ENCODE measurements around the gene KRTAP9-4.
"Not testable (repeated sequence)": the region's sequence is repeated elsewhere in the genome, so short reads cannot be mapped to it uniquely, and the experiment has no call there.

KRTAP9-4 gene, protein sequence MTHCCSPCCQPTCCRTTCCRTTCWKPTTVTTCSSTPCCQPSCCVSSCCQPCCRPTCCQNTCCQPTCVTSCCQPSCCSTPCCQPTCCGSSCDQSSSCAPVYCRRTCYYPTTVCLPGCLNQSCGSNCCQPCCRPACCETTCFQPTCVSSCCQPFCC

GRCh38 chr17:41249637-41250240 is at the start of gene KRTAP9-4:
Gene KRTAP9-4 (plus strand): TSS chr17:41249687. CDS start chr17:41249721, 34 bp downstream.
- not testable (repeated sequence) for DNase-seq

GRCh38 chr17:41211845-41212466 is 37.5 kb upstream of the KRTAP9-4 start:
- no peak for DNase-seq

DNA sequence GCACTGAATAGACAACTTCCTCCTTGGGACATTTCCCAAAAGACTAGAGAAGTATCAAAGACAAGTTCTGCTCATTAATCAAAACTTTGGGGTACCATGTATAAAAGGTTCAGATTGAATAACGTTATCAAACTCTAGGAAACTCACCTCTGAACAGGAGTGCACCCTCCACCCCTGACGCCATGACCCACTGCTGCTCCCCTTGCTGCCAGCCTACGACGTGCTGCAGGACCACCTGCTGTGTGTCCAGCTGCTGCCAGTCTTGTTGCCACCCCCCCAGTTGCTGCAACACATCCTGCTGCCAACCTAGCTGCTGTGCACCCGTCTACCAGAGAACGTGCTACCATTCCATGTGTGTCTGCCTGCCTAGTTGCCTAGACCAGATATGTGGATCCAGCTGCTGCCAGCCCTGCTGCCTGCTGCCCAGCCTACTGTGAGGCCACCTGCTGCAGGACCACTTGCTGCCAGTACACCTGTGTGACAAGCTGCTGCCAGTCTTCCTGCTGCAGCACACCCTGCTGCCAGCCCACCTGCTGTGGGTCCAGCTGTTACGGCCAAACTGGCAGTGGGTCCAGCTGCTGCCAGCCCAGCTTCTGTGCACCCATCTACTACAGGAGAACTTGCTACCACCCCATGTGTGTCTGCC is 36.8 kb upstream of the KRTAP9-4 start:
- no peak for DNase-seq

- no peak for DNase-seq
Observed at GRCh38 chr17:41215681-41216080, 33.8 kb upstream of the KRTAP9-4 start.

DNA sequence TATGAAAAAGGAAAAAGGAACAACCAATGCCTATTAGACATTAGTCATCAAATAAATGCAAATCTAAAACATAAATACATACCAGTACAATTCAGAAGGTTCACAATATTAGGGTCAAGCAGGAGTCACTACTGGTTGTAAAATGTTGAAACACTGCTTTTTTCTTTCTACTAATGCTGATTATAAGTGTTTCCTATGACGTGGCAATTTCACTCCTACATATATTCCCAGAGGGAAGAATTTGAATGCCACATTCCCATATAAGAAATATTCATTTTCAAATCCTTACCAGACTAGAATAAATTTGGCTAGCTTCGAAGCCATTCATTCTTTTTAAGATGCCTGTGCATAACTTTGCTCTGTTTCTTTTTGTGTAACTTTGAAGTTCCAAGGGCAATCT is 25.7 kb upstream of the KRTAP9-4 start:
- no peak for DNase-seq

- no peak for DNase-seq
Observed at GRCh38 chr17:41226051-41226450, 23.4 kb upstream of the KRTAP9-4 start.

- DNase-seq, result not testable (repeated sequence)
Observed at GRCh38 chr17:41226598-41227095, 22.8 kb upstream of the KRTAP9-4 start, which contains the start of gene KRTAP9-2. Gene KRTAP9-2 (plus strand): TSS chr17:41226648. CDS start chr17:41226655, 7 bp downstream.

DNA sequence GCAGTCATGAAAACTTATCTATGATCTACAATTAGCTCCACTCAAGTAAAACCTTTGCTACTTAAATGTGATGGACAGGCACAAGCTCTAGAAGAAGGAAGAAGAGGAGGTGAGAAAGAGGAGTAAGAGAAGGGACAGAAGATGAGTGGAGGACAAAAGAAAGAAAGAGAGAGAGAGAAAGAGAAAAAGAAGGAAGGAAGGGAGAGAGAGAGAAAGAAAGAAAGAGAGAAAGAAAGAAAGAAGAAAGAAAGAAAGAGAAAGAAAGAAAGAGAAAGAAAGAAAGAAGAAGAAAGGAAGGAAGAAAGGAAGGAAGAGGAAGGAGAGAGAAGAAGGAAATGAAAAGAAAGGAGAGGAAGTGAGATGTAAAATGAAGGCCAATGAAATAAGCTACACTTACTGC is 19.4 kb upstream of the KRTAP9-4 start:
- no peak for DNase-seq

- DNase-seq, result no peak
Observed at GRCh38 chr17:41231731-41232130, 17.8 kb upstream of the KRTAP9-4 start.

DNA sequence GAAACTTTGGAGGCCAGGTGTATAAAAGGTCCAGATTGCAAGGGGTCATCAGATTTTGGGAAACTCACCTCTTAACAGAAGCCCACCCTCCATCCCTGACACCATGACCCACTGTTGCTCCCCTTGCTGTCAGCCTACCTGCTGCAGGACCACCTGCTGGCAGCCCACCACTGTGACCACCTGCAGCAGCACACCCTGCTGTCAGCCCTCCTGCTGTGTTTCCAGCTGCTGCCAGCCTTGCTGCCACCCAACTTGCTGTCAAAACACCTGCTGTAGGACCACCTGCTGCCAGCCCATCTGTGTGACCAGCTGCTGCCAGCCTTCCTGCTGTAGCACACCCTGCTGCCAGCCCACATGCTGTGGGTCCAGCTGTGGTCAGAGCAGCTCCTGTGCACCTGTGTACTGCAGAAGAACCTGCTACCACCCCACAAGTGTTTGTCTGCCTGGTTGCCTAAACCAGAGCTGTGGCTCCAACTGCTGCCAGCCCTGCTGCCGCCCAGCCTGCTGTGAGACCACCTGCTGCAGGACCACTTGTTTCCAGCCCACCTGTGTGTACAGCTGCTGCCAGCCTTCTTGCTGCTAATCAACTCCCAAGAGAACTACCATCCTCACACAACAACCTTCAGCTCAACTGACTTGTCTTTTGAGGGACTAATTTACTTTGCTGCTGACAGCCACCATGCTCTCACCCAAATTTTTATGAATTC is 16.9 kb upstream of the KRTAP9-4 start, which contains the start of gene KRTAP9-3:
Gene KRTAP9-3, plus strand, starts transcription at position 51 of the 707 bp plus-strand sequence. Its CDS starts 53 bp downstream, at position 104.
- not testable (repeated sequence) for DNase-seq

GRCh38 chr17:41237116-41237515 is 12.4 kb upstream of the KRTAP9-4 start:
- DNase-seq, result not testable (repeated sequence)

- not testable (repeated sequence) for DNase-seq
Observed at GRCh38 chr17:41237949-41238437, 11.5 kb upstream of the KRTAP9-4 start, which contains the start of gene KRTAP9-8. Gene KRTAP9-8 (plus strand): TSS chr17:41237999. CDS start chr17:41238052, 53 bp downstream.

DNA sequence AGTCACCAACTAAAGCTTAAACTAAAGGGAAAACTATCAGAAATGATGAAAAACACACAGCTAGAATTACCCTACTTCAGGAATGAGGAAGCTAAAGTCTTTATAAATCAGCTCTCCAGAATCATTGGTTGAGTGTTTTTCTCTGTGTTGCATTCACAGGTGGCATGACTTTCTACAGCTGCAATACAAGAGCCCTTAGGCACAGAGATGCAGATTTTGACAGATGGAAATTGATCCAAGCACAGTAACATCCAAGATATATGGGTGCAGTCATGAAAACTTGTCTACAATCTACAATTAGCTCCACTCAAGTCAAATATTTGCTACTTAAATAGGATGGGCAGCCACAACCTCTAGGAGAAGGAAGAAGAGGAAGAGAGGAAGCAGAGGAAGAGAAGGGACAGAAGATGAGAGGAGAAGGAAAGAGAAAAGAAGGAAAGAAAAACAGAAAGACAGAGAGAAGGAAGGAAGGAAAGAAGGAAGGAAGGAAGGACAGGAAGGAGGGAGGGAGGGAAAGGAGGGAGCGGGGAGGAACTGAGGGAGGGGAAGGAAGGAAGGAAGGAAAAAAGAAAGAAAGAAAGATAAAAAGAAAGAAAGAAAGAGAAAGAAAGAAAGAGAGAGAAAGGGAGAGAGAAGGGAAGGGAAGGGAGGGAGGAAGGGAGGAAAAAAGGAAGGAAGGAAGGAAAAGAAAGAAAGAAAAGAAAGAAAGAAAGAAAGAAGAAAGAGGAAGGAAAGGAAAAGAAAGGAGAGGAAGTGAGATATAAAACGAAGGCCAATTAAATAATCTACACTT is 2.3 kb upstream of the KRTAP9-4 start:
- not testable (repeated sequence) for DNase-seq

DNA sequence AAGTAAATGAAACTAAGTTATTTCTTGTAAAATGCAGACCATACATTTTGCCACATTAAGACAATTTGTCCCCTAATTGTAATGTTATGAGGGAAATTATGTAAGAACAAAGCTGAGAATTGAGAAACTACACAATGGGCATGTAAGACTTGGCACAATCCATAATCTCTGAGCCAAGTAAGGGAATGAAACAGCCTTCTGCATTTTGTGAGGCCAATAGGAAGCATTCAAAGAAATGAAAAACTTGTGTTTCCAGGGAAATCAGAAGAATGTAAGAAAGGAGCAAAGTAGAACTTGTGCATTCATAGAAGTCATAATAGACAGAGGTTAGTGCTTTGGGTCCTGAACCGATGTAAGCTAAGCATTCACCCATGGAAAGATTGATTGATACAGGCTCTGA is 1.8 kb downstream of the KRTAP9-4 start:
- DNase-seq, result no peak

DNA sequence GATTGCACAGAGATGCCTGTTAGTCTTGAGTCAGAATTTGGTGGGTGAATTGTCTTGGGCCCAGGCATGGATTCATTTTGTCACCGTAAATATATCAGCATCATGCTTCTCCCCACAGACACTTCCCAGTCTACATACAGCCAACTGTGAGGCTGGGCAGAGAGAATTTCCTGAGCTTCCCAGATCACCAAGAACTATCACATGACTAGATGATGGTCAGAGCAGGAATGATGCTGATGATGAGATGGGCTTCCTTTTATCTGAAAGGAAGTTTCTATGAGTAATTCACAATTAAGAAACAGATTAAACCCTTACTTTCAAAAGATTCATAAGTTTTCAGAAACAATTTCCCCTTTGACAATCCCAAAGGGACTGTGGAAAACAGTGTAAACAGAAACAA is 5.4 kb downstream of the KRTAP9-4 start:
- no peak for DNase-seq

GRCh38 chr17:41255381-41256290 is 6.1 kb downstream of the KRTAP9-4 start, which contains the start of gene KRTAP9-9:
Gene KRTAP9-9 (plus strand): TSS chr17:41255384.
- not testable (repeated sequence) for DNase-seq

DNA sequence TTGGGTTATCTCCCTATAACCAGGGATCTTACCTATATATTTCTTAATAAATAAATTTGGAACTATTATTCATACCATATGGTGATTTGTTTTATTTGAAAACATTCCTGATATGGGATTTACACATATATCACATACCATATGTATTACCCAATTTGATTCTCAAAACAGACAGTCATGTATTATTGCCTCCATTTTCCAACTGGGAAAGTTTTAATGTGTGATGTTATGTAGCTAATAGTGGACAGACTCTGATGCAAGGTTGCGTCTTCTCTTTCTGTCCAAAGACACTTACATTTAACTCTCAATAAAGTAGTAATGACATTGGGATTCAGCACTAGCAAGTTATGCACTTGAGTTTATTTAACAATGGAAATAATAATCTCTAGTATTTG is 6.8 kb downstream of the KRTAP9-4 start:
- no peak for DNase-seq

DNA sequence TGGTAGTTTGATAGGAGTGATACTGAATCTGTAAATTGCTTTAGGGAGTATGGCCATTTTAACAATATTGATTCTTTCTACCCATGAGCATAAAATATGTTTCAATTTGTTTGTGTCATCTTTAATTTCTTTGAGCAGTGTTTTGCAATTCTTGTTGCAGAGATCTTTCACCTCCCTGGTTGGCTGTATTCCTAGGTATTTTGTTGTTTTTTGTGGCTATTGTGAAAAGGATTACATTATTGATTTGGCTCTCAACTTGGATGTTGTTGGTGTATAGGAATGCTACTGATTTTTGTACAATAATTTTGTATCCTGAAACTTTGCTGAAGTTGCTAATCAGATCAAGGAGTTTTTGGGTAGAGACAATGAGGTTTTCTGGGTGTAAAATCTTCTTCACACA is 8.9 kb downstream of the KRTAP9-4 start:
- no peak for DNase-seq

- DNase-seq, result no peak
Observed at GRCh38 chr17:41263212-41263611, 13.7 kb downstream of the KRTAP9-4 start.

- no peak for DNase-seq
Observed at GRCh38 chr17:41264599-41264998, 15.1 kb downstream of the KRTAP9-4 start.

Measured in CD4-positive, alpha-beta T cell treated with Interleukin-4 for 1 hour (primary cell).